IMR-90 (cell line): ENCODE data around the gene LAMC3. TPM values are rescaled to one million over a fixed set of nuclear protein-coding genes. Genes with fewer than 3 reads are reported as not detected.

Experiments
- ATAC-seq: fragments of 200-7000 bp; cut with Tn5 transposase; 2 replicates; pipeline ENCODE4 v1.9.1; 2020; ENCODE audit warnings: low read depth, mild to moderate bottlenecking, moderate library complexity
- BruUV-seq: library from RNA; stranded (reverse); fragments of 400-500 nt; replicated peaks from 2 replicates; lab custom pipeline; 2021; lab: Mats Ljungman, UMichigan
- CTCF ChIA-PET: fragments of 300-600 bp; formaldehyde crosslinking; extraction: SDS; loops from one replicate; lab custom pipeline; 2021; ENCODE audit warnings: antibody characterized with exemption; lab: Yijun Ruan, JAX
- POLR2A ChIA-PET: fragments of 300-600 bp; sonication (Branson Sonifier 250); formaldehyde crosslinking; loops from one replicate; lab custom pipeline; 2022; ENCODE audit warnings: antibody characterized with exemption; ENCODE audit not compliant: unreplicated experiment; lab: Charles Lee
- DNase-seq: peaks from one replicate; pipeline ENCODE4 v3.0.0; 2013
- H2AFZ ChIP-seq: replicated peaks from 2 replicates; pipeline ENCODE3; 2013; ENCODE audit warnings: low read length, mild to moderate bottlenecking; ENCODE audit not compliant: poor library complexity
- H2AK5ac ChIP-seq: 2 replicates; pipeline ENCODE4 v1.6.1; 2013; ENCODE audit warnings: low read depth, low read length, inconsistent platforms
- H2AK9ac ChIP-seq: replicated peaks from 2 replicates; pipeline ENCODE3; 2013; ENCODE audit warnings: mild to moderate bottlenecking, low read depth, low read length, moderate library complexity; ENCODE audit not compliant: poor library complexity
- H2BK120ac ChIP-seq: 2 replicates; pipeline ENCODE4 v1.6.1; 2013; ENCODE audit warnings: low read depth, low read length, inconsistent platforms
- H2BK15ac ChIP-seq: 3 replicates; pipeline ENCODE4 v1.6.1; 2013; ENCODE audit warnings: low read depth, low read length, inconsistent platforms
- H2BK20ac ChIP-seq: 2 replicates; pipeline ENCODE4 v1.6.1; 2013; ENCODE audit warnings: low read depth, mild to moderate bottlenecking, inconsistent platforms, low read length, moderate library complexity
- H2BK5ac ChIP-seq: 2 replicates; pipeline ENCODE4 v1.6.1; 2013; ENCODE audit warnings: mild to moderate bottlenecking, low read depth, low read length, inconsistent platforms; ENCODE audit not compliant: poor library complexity, severe bottlenecking
- H3K14ac ChIP-seq: replicated peaks from 2 replicates; pipeline ENCODE4 v1.6.1; 2013; ENCODE audit warnings: low read depth, low read length, inconsistent platforms
- H3K18ac ChIP-seq: 2 replicates; pipeline ENCODE4 v1.6.1; 2013; ENCODE audit warnings: low read depth, low read length, control low read depth
- H3K23ac ChIP-seq: 2 replicates; pipeline ENCODE4 v1.6.1; 2013; ENCODE audit warnings: low read depth, low read length, inconsistent platforms
- H3K27ac ChIP-seq: 2 replicates; pipeline ENCODE4 v1.5.1; 2013; ENCODE audit warnings: mild to moderate bottlenecking, control low read depth, low read length; ENCODE audit not compliant: insufficient read depth
- H3K27me3 ChIP-seq: 2 replicates; pipeline ENCODE4 v1.6.1; 2013; ENCODE audit warnings: low read length; ENCODE audit not compliant: control insufficient read depth, insufficient read depth
- H3K36me3 ChIP-seq: 2 replicates; pipeline ENCODE4 v1.6.1; 2013; ENCODE audit warnings: low read length, mixed read lengths; ENCODE audit not compliant: control insufficient read depth, insufficient read depth
- H3K4ac ChIP-seq: 2 replicates; pipeline ENCODE4 v1.6.1; 2013; ENCODE audit warnings: low read depth, low read length, inconsistent platforms
- H3K4me1 ChIP-seq: 2 replicates; pipeline ENCODE4 v1.6.1; 2013; ENCODE audit warnings: low read length, mixed read lengths; ENCODE audit not compliant: control insufficient read depth, insufficient read depth
- H3K4me2 ChIP-seq: 2 replicates; pipeline ENCODE4 v1.6.1; 2013; ENCODE audit warnings: low read depth, mild to moderate bottlenecking, control low read depth, low read length, moderate library complexity
- H3K4me3 ChIP-seq: 2 replicates; pipeline ENCODE4 v1.5.1; 2013; ENCODE audit warnings: low read depth, mild to moderate bottlenecking, control low read depth, low read length, moderate library complexity; ENCODE audit not compliant: insufficient read depth
- H3K56ac ChIP-seq: 2 replicates; pipeline ENCODE4 v1.6.1; 2013; ENCODE audit warnings: low read length, inconsistent platforms; ENCODE audit not compliant: insufficient read depth; ENCODE audit errors: extremely low read depth
- H3K79me1 ChIP-seq, 2 experiments: 2 replicates each; pipeline ENCODE4 v1.6.1; 2013; ENCODE audit warnings: low read length in 2 of 2, inconsistent platforms in 1 of 2, low read depth in 1 of 2
- H3K9ac ChIP-seq: 2 replicates; pipeline ENCODE4 v1.6.1; 2013; ENCODE audit warnings: low read depth, low read length, control low read depth
- H3K9me1 ChIP-seq: 2 replicates; pipeline ENCODE4 v1.6.1; 2013; ENCODE audit warnings: low read length, inconsistent platforms; ENCODE audit not compliant: insufficient read depth
- H3K9me3 ChIP-seq: 2 replicates; pipeline ENCODE4 v1.6.1; 2013; ENCODE audit warnings: low read length; ENCODE audit not compliant: control insufficient read depth, insufficient read depth
- H4K20me1 ChIP-seq: 2 replicates; pipeline ENCODE4 v1.6.1; 2013; ENCODE audit warnings: low read length, inconsistent platforms; ENCODE audit not compliant: insufficient read depth
- H4K5ac ChIP-seq: 2 replicates; pipeline ENCODE4 v1.6.1; 2013; ENCODE audit warnings: mild to moderate bottlenecking, low read depth, low read length, control low read depth
- H4K8ac ChIP-seq, 2 experiments: 2 replicates each; pipeline ENCODE4 v1.6.1; 2013; ENCODE audit warnings: low read depth in 2 of 2, low read length in 2 of 2, control low read depth in 1 of 2, inconsistent platforms in 1 of 2
- H4K91ac ChIP-seq: 2 replicates; pipeline ENCODE4 v1.6.1; 2013; ENCODE audit warnings: low read depth, low read length, inconsistent platforms; ENCODE audit not compliant: insufficient read depth
- BHLHE40 ChIP-seq: fragments of 150-350 bp; IDR thresholded peaks from 2 replicates; pipeline ENCODE4 v1.6.1; 2016; ENCODE audit warnings: mild to moderate bottlenecking, low read depth, low read length
- CEBPB ChIP-seq: IDR thresholded peaks from 2 replicates; pipeline ENCODE4 v1.6.1; 2012; ENCODE audit warnings: low read depth, low read length, improper control_type of control experiment
- CHD1 ChIP-seq: IDR thresholded peaks from 2 replicates; pipeline ENCODE4 v1.6.1; 2012; ENCODE audit warnings: low read depth, low read length, improper control_type of control experiment
- CTCF ChIP-seq: conservative IDR thresholded peaks from 2 replicates; pipeline ENCODE4 v1.5.1; 2012; ENCODE audit warnings: mild to moderate bottlenecking, low read depth, low read length, improper control_type of control experiment
- FOS ChIP-seq: fragments of 150-350 bp; IDR thresholded peaks from 2 replicates; pipeline ENCODE4 v1.6.1; 2016; ENCODE audit warnings: low read depth, low read length
- MAFK ChIP-seq: IDR thresholded peaks from 2 replicates; pipeline ENCODE4 v1.6.1; 2012; ENCODE audit warnings: low read depth, low read length, improper control_type of control experiment
- MAZ ChIP-seq: IDR thresholded peaks from 2 replicates; pipeline ENCODE4 v1.6.1; 2012; ENCODE audit warnings: low read depth, mild to moderate bottlenecking, low read length, improper control_type of control experiment, moderate library complexity, borderline replicate concordance
- MXI1 ChIP-seq: IDR thresholded peaks from 2 replicates; pipeline ENCODE4 v1.6.1; 2012; ENCODE audit warnings: low read depth, mild to moderate bottlenecking, low read length, moderate library complexity, borderline replicate concordance
- NFE2L2 ChIP-seq: fragments of 150-350 bp; IDR thresholded peaks from 2 replicates; pipeline ENCODE4 v1.6.1; 2016; ENCODE audit warnings: low read depth, mild to moderate bottlenecking, low read length
- POLR2A ChIP-seq: IDR thresholded peaks from 2 replicates; pipeline ENCODE4 v1.6.1; 2012; ENCODE audit warnings: mild to moderate bottlenecking, low read depth, low read length
- RAD21 ChIP-seq: IDR thresholded peaks from 2 replicates; pipeline ENCODE4 v1.6.1; 2012; ENCODE audit warnings: low read length, improper control_type of control experiment
- RCOR1 ChIP-seq: IDR thresholded peaks from 2 replicates; pipeline ENCODE4 v1.6.1; 2012; ENCODE audit warnings: mild to moderate bottlenecking, low read length, improper control_type of control experiment; ENCODE audit not compliant: insufficient replicate concordance
- RFX5 ChIP-seq: IDR thresholded peaks from 2 replicates; pipeline ENCODE4 v1.8.0; 2012; ENCODE audit warnings: low read depth, mild to moderate bottlenecking, low read length, moderate library complexity
- SMC3 ChIP-seq: fragments of 150-350 bp; IDR thresholded peaks from 2 replicates; pipeline ENCODE4 v1.6.1; 2016; ENCODE audit warnings: low read depth, mild to moderate bottlenecking, antibody characterized with exemption, low read length, moderate library complexity
- WGBS, 2 experiments: methylation state at CpG; one replicate each; pipeline versions ENCODE4 v1.1.5 to v1.1.7; 2013; ENCODE audit warnings: missing lambda C conversion rate in 2 of 2; ENCODE audit not compliant: insufficient read length in 1 of 2; ENCODE audit errors: extremely low coverage in 2 of 2; 5-methylcytosine and 5-hydroxymethylcytosine counted together
- dilution Hi-C: fragments of 300-500 bp; cut with HindIII; formaldehyde crosslinking; loops from one replicate; pipeline ENCODE4 v1.14.3; 2018; ENCODE audit warnings: low sequenced_read_pairs; ENCODE audit not compliant: unreplicated experiment
- in situ Hi-C: fragments of 300-500 bp; cut with MboI; formaldehyde crosslinking; loops from 3 replicates; pipeline ENCODE4 v1.14.3; 2019; ENCODE audit warnings: low sequenced_read_pairs, inconsistent platforms, mixed read lengths
- intact Hi-C: fragments of 100-400 bp; cut with micrococcal nuclease; formaldehyde crosslinking; loops from 2 replicates; pipeline ENCODE4 v1.10.0; 2022
- polyA plus RNA-seq, 3 experiments: library from polyadenylated mRNA; depleted of rRNA; stranded (reverse); fragments of >200 nt; gene quantifications; 2 replicates each; pipeline ENCODE4 v1.2.3, GENCODE V29; 2012; ENCODE audit warnings: low replicate concordance in 1 of 3
- total RNA-seq: library from RNA; depleted of rRNA; stranded (reverse); fragments of >200 nt; gene quantifications from 2 replicates; pipeline ENCODE4 v1.2.3, GENCODE V29; 2012
- TF ChIP-seq, protein P1 (sequence below): fragments of 150-350 bp; IDR thresholded peaks from 2 replicates; pipeline ENCODE4 v1.6.1; 2017; ENCODE audit warnings: mild to moderate bottlenecking, antibody characterized with exemption, low read length, low read depth
- TF ChIP-seq, protein P2 (sequence below): fragments of 150-350 bp; IDR thresholded peaks from 2 replicates; pipeline ENCODE4 v1.6.1; 2016; ENCODE audit warnings: low read depth, mild to moderate bottlenecking, low read length, moderate library complexity, borderline replicate concordance

LAMC3 gene
- total and polyA plus RNA-seq, 2 of the 4 experiments (the other 2 are of a cell fraction), result not detected

DNA sequence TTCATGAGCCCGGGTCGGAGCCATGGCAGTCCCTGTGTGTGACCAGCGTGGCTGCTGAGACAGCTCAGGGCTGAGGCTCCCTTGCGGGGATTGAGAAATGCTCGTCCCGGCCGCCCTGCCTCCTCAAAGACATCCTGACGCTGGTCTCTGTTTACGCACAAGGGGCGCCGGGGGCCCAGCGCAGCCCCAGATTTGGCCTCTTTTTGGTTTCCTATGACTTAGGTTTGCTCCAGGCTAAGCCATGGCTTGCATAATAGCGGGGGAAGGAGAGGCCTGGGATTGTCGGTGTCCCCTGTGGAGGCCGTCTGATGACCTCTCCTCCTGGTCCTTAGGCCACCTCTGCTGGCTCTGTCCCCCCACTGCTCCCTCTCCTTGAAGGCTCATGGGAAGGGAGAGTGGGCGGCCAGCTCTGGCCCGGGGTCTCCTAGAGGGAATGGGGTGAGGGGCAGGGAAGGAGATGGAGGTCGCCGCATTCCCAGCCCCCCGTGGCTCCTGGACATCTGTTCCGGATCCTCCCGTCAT lies 3.5 kb downstream of the LAMC3 start:
- H3K4me3 ChIP-seq, result no peak overlapping the region
- H3K9ac ChIP-seq, result no peak overlapping the region
- H3K9me3 ChIP-seq, result no peaks in the 10 kb centered on the region; the same call in 1 of the 2 replicates
- H2BK15ac ChIP-seq, result no peak overlapping the region
- H4K5ac ChIP-seq, result no peak overlapping the region
- dilution Hi-C loops, result no loop called here
- 13% methylated on average over 4 of the region's 22 CpGs; no CpG with 5 or more reads in 1 of the 2 experiments for WGBS, 2 experiments
- H3K36me3 ChIP-seq, result no peaks in the 10 kb centered on the region
- H3K18ac ChIP-seq, result no peak overlapping the region
- no peak overlapping the region for H2AK9ac ChIP-seq
- H3K4me1 ChIP-seq, result no peaks in the 10 kb centered on the region; the same call in 1 of the 2 replicates
- no peak overlapping the region for H2BK120ac ChIP-seq
- DNase-seq, result no peak
- ATAC-seq, result 0 out of 2 replicates have a peak, but pooled peaks have one; percentile 25
- no peak overlapping the region for H2BK20ac ChIP-seq
- TF ChIP-seq MAZ (no peak), RCOR1 (no peak), MAFK (no peak), RAD21 (no peak), FOS (no peak), RFX5 (no peak), NFE2L2 (no peak), CEBPB (no peak), CHD1 (no peak), CTCF (no peak), MXI1 (no peak), SMC3 (no peak), BHLHE40 (no peak), POLR2A (no peak)
- TF ChIP-seq, protein P1, sequence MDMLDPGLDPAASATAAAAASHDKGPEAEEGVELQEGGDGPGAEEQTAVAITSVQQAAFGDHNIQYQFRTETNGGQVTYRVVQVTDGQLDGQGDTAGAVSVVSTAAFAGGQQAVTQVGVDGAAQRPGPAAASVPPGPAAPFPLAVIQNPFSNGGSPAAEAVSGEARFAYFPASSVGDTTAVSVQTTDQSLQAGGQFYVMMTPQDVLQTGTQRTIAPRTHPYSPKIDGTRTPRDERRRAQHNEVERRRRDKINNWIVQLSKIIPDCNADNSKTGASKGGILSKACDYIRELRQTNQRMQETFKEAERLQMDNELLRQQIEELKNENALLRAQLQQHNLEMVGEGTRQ, result no peak
- TF ChIP-seq, protein P2, sequence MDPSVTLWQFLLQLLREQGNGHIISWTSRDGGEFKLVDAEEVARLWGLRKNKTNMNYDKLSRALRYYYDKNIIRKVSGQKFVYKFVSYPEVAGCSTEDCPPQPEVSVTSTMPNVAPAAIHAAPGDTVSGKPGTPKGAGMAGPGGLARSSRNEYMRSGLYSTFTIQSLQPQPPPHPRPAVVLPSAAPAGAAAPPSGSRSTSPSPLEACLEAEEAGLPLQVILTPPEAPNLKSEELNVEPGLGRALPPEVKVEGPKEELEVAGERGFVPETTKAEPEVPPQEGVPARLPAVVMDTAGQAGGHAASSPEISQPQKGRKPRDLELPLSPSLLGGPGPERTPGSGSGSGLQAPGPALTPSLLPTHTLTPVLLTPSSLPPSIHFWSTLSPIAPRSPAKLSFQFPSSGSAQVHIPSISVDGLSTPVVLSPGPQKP, result no peak
- no TSS peak for BruUV-seq
- no peak overlapping the region for H3K56ac ChIP-seq
- no peaks in the 10 kb centered on the region for H3K9me1 ChIP-seq
- intact Hi-C loops, result no loop called here
- in situ Hi-C loops, result no loop called here
- no peak overlapping the region for H4K8ac ChIP-seq
- no peak overlapping the region for H3K23ac ChIP-seq
- H3K14ac ChIP-seq, result no peak overlapping the region
- no peak overlapping the region for H3K27ac ChIP-seq
- no peak overlapping the region for H4K91ac ChIP-seq
- no peaks in the 10 kb centered on the region for H3K79me1 ChIP-seq
- H2BK5ac ChIP-seq, result no peak overlapping the region
- no peak overlapping the region for H2AK5ac ChIP-seq
- no peak overlapping the region for H3K4ac ChIP-seq
- H3K4me2 ChIP-seq, result no peak overlapping the region
- ChIA-PET CTCF (interaction anchor here (1.3 kb wide), 1 partner anchor 13 kb away, joined by 3 read pairs; no protein-coding TSS in a partner anchor), POLR2A (no interaction called here)
- peaks cover 76% of the 10 kb centered on the region for H3K27me3 ChIP-seq
- H4K20me1 ChIP-seq, result no peaks in the 10 kb centered on the region
- H2AFZ ChIP-seq, result no peak overlapping the region
